Measurements from ENCODE around the gene UPF2.
"Not testable (repeated sequence)": the region's sequence is repeated elsewhere in the genome, so short reads cannot be mapped to it uniquely, and the experiment has no call there.

The UPF2 gene, protein sequence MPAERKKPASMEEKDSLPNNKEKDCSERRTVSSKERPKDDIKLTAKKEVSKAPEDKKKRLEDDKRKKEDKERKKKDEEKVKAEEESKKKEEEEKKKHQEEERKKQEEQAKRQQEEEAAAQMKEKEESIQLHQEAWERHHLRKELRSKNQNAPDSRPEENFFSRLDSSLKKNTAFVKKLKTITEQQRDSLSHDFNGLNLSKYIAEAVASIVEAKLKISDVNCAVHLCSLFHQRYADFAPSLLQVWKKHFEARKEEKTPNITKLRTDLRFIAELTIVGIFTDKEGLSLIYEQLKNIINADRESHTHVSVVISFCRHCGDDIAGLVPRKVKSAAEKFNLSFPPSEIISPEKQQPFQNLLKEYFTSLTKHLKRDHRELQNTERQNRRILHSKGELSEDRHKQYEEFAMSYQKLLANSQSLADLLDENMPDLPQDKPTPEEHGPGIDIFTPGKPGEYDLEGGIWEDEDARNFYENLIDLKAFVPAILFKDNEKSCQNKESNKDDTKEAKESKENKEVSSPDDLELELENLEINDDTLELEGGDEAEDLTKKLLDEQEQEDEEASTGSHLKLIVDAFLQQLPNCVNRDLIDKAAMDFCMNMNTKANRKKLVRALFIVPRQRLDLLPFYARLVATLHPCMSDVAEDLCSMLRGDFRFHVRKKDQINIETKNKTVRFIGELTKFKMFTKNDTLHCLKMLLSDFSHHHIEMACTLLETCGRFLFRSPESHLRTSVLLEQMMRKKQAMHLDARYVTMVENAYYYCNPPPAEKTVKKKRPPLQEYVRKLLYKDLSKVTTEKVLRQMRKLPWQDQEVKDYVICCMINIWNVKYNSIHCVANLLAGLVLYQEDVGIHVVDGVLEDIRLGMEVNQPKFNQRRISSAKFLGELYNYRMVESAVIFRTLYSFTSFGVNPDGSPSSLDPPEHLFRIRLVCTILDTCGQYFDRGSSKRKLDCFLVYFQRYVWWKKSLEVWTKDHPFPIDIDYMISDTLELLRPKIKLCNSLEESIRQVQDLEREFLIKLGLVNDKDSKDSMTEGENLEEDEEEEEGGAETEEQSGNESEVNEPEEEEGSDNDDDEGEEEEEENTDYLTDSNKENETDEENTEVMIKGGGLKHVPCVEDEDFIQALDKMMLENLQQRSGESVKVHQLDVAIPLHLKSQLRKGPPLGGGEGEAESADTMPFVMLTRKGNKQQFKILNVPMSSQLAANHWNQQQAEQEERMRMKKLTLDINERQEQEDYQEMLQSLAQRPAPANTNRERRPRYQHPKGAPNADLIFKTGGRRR

DNA sequence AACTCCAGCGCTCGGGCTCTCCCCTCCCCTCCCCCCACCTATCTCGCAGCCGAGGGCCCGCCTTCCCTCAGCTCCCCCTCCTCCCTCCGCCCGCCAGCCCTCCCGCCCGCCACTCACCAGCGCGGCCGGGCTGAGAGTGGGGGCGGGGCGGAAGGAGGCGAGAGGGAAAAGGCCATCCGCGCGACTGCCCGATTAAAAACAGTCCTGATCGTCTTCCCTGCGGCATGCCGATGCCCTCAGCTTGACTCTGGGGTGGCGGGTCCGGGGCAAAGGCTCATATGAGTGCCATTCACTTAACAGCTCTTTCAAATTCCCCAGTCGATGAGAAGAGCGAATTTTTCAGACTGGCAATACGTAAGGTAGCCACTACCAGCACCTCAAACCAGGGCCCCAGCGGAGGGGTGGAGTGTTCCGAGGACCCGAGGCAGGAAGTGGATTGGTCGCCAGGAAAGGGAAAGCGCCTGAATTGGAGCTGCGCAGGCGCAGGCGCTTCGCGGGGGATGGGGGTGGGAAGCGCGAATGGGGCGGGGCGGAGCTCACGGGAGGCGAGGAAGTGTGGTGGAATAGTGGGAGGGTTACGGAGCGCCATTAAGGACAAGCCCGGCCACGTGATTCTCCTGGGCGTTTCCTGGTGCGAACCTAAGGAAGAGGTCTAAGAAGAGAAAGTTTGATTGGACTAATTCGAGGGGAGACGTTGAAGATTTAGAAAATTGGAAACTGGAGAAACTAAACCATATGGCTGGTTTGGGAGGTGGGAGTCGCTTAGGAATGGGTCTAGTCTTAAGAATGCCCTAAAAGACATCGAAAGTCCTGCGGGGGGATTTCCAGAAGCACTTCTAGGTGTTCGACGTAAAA is at the start of gene UPF2:
TSS of gene UPF2 (minus strand) at position 13 of the 855 bp plus-strand sequence. CDS start 7,386 bp downstream, outside the sequence.
- peak; percentile 98 for DNase-seq

DNA sequence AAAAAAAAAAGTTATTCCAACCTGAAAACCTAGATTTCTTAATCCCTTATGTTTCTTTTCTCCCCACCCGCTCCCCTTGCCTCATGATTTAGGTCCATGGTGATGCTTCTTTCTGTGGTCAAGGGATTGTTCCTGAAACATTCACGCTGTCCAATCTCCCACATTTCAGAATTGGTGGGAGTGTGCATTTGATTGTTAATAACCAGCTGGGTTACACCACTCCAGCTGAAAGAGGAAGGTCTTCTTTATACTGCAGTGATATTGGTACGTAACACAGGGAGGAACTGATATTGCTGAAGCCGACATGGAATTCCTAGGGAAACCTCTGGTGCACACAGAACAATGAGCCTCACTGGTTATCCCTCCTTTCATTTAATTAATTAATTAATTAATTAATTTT is 48.8 kb upstream of the UPF2 start:
- no peak for DNase-seq

DNA sequence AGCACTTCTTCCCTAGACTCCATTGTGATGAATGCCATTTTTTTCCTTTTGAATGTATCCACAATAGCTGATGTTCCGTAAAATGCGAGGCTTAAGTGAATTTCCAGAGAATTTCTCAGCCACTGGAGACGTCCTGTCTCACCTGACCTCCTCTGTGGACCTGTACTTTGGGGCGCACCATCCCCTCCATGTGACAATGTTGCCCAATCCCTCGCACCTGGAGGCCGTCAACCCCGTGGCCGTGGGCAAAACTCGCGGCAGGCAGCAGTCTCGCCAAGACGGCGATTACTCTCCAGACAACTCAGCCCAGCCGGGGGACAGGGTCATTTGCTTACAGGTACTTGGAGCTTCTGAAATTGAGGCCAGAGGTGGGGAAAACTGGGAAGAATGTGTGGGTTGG is 46.3 kb upstream of the UPF2 start:
- no peak for DNase-seq

DNA sequence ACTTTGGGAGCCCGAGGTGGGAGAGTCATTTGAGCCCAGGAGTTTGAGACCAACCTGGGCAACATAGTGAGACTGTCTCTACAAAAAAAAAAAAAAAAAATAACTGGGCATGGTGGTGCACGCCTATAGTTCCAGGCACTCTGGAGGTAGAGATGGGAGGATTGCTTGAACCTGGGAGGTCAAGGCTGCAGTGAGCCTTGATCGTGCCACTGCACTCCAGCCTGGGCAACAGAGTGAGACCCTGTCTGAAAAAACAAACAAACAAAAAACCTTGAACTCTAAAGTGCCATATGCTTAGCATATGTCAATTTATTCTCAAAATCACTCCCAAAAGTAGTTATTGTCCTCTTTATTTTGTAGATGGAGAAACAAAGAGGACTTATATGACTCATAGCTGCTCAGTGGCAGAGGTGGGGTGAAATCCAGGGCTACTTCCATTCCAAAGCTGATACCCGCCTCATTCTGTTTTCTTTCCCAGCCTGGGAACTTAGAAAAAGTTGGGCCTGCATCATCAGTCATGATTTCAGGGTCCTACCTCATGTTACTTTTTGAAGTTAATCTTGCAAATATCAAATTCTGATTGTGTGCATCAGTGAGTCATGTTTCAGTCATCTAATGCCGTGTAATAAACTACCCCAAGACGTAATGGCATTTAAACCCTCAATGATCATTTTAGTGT is 39.4 kb upstream of the UPF2 start:
- DNase-seq: no peak

- DNase-seq: no peak
These were observed 38.9 kb upstream of the UPF2 start for GRCh38 chr10:12081470-12081869.

GRCh38 chr10:12077580-12078180 is 35.1 kb upstream of the UPF2 start:
- no peak for DNase-seq

- no peak for DNase-seq
These were observed 30.9 kb upstream of the UPF2 start for GRCh38 chr10:12073526-12073925.

DNA sequence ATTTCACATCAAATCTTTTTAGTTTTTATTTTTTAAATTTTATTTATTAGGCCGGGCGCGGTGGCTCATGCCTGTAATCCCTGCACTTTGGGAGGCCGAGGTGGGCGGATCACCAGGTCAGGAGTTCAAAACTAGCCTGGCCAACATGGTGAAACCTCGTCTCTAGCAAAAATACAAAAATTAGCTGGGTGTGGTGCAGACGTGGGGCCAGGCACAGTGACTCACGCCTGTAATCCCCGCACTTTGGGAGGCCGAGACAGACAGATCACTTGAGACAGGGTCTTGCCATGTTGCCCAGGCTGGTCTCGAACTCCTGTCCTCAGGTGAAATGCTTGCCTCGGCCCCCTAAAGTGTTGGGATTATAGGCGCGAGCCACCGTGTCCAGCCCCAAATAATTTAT is 28.8 kb upstream of the UPF2 start:
- not testable (repeated sequence) for DNase-seq

DNA sequence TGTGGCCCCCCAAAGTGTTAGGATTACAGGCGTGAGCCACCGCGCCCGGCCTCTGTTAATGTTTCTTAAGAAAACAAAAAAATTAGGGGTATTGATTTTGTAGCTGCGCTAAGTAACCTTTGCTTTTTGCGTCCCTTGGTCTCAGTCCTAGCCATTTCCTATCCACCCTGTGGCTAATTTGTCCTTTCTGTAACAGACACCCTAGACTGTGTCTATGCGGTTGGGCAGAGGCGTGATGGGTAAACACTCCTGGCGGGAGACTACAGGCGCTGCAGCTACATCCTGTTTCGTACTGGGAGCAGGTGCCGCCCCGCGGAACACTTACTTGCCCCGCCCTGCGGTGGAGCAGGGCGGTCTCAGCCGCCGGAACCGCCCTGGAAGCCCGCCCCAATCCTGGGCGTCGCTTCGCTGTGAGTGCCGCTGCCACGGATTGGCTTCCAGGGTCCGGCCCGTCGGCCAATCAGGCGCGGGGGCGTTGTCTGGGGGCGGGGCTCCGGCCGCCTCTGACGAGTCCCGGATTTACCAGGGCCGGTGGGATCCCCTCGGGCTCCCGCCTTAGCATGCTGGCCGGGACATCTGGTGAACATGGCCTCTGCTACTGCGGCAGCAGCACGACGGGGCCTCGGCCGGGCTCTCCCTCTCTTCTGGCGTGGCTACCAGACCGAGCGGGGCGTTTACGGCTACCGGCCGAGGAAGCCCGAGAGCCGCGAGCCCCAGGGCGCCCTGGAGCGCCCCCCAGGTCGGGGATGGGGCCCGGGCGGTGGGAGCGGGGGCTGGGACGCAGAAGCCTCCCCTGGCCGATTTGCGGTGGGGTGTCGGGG is 26.1 kb upstream of the UPF2 start, which contains the start of gene DHTKD1:
TSS of gene DHTKD1 (plus strand) at position 506 of the 821 bp plus-strand sequence. CDS start at position 586, 80 bp downstream.
- peak; percentile 100 for DNase-seq

- DNase-seq: no peak
These were observed 24.7 kb upstream of the UPF2 start for GRCh38 chr10:12067336-12067735.

DNA sequence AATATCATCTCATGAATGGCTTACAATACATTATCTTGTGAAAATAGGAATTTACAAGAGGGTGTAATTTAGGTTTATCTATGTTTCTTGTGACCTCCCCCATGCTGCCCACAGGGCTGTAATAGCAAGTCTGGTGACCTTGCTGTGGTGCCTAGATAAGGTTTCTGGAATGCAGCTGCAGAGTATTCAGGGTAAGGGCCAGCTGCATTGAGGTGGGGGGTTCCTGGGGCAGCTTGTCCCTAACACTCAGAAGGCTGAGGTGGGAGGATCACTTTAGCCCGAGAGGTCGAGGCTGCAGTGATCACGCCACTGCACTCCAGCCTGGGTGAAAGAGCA is 20.8 kb upstream of the UPF2 start:
- DNase-seq: no peak

DNA sequence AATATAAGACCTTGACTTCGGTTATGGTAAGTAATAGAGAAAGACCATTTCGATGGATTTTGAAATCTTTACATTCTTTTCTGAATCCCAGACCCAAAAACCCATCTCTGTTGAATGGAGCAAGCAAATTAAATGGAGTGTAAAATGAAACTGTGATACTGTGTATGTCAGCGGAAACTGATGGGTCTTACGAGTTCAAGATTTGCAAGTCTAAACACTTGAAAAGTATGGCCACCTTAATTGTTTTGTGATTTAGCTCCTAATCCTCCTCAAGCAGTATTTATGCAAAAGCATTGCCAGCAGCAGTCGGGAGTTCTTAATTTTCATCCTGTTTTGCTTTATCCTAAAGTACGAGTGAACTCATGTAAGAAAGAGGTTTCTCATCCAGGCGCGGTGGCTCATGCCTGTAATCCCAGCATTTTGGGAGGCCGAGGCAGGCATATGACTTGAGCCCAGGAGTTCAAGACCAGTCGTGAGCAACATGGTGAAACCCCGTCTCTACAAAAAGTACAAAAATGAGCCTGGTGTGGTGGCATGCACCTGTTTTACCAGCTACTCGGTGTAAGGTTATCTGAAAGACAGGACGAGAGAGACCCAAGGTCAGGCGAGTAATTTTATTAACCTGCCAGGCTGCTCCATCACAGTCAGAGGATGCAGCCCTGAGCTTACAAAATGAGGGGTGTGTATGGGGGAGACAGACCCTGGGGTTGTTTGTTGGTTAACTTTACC is 20.3 kb upstream of the UPF2 start:
- no peak for DNase-seq

DNA sequence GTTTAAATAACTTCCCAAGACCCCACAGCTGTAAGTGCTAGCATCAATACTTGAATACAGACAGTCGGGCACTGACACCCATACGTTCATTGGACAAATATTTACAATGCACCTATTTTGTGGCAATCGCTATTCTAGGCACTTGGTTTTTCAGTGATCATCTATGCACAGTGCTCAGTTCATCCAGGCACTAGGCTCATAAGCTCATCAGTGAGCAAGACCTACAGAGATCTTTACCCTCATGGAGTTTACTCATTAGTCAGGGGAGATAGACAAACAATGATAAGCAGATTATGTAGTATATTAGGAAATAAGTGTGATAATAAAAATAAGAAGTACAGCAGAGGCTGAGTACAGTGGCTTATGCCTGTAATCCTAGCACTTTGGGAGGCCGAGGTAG is 18.5 kb upstream of the UPF2 start:
- no peak for DNase-seq

DNA sequence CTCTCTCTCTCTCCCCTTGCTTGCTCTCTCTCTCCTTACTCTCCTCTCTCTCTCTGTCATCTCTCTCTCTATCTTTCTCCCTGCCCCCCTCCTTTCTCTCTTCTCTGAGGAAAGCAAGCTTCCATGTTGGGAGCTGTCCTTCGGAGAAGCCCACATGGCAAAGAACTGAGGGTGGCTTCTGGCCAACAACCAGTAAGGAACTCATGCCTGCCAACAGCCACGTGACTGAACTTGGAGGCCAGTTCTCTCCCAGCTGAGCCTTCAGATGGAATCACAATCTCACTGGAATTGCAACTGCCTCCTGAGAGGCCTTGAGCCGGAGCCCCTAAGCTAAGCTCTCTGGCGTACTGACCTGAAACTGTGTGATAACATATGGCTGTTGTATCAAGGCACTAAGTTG is 14.1 kb upstream of the UPF2 start:
- no peak for DNase-seq

GRCh38 chr10:12055732-12056131 is 13.1 kb upstream of the UPF2 start:
- DNase-seq: no peak

DNA sequence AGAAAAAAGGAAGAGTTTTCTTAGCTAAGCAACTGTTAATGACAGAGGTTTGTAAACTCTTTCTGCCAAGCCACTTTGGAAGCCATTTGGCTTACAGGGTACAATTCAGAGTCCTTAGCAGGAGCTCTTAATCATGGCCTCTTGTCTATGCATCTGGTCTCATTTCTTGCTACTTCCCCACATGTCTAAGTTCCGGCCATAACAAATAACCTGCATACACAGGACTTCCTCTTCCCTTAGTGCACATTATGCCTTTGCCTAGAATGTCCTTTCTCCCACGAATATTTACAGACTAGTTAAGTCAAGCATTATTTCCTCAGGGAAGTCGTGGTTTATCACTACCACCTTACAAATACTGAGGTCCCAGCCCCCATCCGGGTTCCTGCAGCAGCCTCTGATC is 8.6 kb upstream of the UPF2 start:
- no peak for DNase-seq

- DNase-seq: no peak
These were observed 7.9 kb upstream of the UPF2 start for GRCh38 chr10:12050528-12050927.

DNA sequence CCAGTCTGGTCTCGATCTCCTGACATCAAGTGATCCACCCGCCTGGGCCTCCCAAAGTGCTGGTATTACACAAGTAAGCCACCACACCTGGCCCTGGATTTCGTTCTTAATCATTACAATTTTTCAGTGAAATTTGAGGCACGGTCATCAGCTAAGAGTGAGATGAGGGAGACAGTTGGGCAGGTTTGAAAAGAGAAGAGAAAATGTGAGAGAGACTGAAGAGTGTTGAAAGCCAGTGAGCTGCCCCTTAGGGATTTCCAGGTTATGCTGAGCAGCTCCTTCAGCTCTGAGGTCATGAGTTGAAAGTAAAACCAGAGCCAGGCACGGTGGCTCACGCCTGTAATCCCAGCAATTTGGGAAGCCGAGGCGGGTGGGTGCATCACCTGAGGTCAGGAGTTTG is 5.9 kb upstream of the UPF2 start:
- no peak for DNase-seq

DNA sequence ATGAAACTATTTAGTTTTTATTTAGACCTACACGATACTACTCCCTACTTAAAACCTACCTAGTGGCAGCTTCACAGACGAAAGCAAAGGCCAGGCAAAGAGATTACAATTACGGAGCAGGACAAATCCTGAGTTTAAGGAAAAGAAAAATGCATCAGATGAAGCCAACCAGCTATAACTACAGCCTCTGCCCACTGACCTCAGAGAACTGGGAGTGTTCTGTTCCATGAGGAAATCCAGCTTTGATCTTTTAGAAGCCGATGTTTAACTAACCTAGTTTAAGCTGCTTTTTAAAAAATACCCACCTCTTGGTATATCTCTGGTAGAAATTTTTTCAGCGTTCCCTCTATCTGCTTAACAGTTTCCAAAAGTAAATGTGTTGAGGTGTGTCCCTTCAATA is 3.0 kb upstream of the UPF2 start:
- DNase-seq: no peak

DNA sequence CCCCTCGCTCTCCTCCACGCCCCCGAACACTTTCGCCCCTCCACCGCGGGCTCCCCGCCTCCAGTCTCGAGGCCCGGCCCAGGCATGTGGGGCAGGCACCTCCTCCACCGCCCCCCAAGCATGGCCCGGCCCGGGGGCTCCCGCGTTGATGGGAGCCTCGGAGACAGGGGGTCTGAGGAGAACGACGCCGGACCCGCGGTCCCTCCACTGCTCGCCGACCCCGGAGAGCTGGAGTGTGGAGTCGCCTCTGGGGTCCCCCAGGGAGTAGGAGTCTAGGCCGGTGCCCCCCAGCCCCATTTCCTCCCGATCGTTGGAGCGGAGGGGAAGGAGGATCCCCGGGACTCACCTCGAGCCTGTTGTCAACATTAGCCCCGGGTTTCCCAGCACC is 206 bp downstream of the UPF2 start:
- DNase-seq: peak; percentile 59

Measured in activated CD4-positive, alpha-beta T cell treated with anti-CD3 and anti-CD28 coated beads for 48 hours (primary cell).